ENCODE data around the gene ZNF208.
"Not testable (repeated sequence)": the region's sequence is repeated elsewhere in the genome, so short reads cannot be mapped to it uniquely, and the experiment has no call there.

Gene ZNF208

GRCh38 chr19:21922276-21922675 is 88.5 kb downstream of the ZNF208 start:
- no peak overlapping the region for H3K9ac ChIP-seq (ENCODE audit: low read length)
- H3K27ac ChIP-seq (ENCODE audit: low read depth, low read length) = no peak overlapping the region
- no peaks in the 10 kb centered on the region for H3K4me1 ChIP-seq (ENCODE audit: control insufficient read depth, insufficient read depth, low read length)
- no peaks in the 10 kb centered on the region for H3K27me3 ChIP-seq (ENCODE audit: control insufficient read depth, insufficient read depth, low read length)
- no peak overlapping the region for H3K4me3 ChIP-seq (ENCODE audit: low read depth, low read length)
- peaks cover 85% of the 10 kb centered on the region for H3K9me3 ChIP-seq (ENCODE audit: control insufficient read depth, insufficient read depth, low read depth, low read length)
- H3K36me3 ChIP-seq (ENCODE audit: control insufficient read depth, insufficient read depth, low read length) = no peaks in the 10 kb centered on the region

- Histone ChIP-seq H3K36me3 (ENCODE audit: control insufficient read depth, insufficient read depth, low read length) (no peaks in the 10 kb centered on the region), H3K27me3 (ENCODE audit: control insufficient read depth, insufficient read depth, low read length) (no peaks in the 10 kb centered on the region), H3K9ac (ENCODE audit: low read length) (no peak overlapping the region), H3K4me3 (ENCODE audit: low read depth, low read length) (no peak overlapping the region), H3K9me3 (ENCODE audit: control insufficient read depth, insufficient read depth, low read depth, low read length) (peaks cover 85% of the 10 kb centered on the region), H3K4me1 (ENCODE audit: control insufficient read depth, insufficient read depth, low read length) (no peaks in the 10 kb centered on the region), H3K27ac (ENCODE audit: low read depth, low read length) (no peak overlapping the region)
These were observed 89.0 kb downstream of the ZNF208 start for GRCh38 chr19:21921691-21922180.

GRCh38 chr19:21915411-21915810 is 95.3 kb downstream of the ZNF208 start:
- H3K9ac ChIP-seq (ENCODE audit: low read length) = no peak overlapping the region
- peaks cover 86% of the 10 kb centered on the region for H3K9me3 ChIP-seq (ENCODE audit: control insufficient read depth, insufficient read depth, low read depth, low read length)
- no peak overlapping the region for H3K27ac ChIP-seq (ENCODE audit: low read depth, low read length)
- no peaks in the 10 kb centered on the region for H3K4me1 ChIP-seq (ENCODE audit: control insufficient read depth, insufficient read depth, low read length)
- H3K36me3 ChIP-seq (ENCODE audit: control insufficient read depth, insufficient read depth, low read length) = no peaks in the 10 kb centered on the region
- H3K27me3 ChIP-seq (ENCODE audit: control insufficient read depth, insufficient read depth, low read length) = no peaks in the 10 kb centered on the region
- H3K4me3 ChIP-seq (ENCODE audit: low read depth, low read length) = no peak overlapping the region; the same call in 1 of the 2 replicates

DNA sequence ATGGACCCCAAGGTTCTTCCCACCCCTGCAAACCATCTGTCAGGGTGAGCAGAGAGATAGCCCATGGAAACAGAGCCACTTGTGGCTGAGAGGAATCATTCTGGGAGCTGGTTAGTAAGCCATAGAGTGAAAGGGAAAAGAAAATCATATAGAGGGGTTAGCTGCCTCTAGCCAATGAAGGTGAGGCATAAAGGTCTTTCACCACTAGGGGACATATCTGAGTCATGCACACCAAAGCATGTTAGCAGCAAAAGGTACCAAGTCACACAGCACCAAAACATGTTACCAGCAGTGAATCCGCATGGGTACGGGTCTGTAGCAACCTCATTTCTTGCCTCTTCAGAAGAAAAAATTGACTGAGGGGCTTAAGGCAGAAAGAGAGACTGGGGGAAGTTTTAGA is 98.1 kb downstream of the ZNF208 start:
- no peaks in the 10 kb centered on the region for H3K4me1 ChIP-seq (ENCODE audit: control insufficient read depth, insufficient read depth, low read length)
- H3K27ac ChIP-seq (ENCODE audit: low read depth, low read length) = no peak overlapping the region
- no peaks in the 10 kb centered on the region for H3K27me3 ChIP-seq (ENCODE audit: control insufficient read depth, insufficient read depth, low read length)
- H3K9ac ChIP-seq (ENCODE audit: low read length) = no peak overlapping the region
- peaks cover 88% of the 10 kb centered on the region for H3K9me3 ChIP-seq (ENCODE audit: control insufficient read depth, insufficient read depth, low read depth, low read length)
- H3K36me3 ChIP-seq (ENCODE audit: control insufficient read depth, insufficient read depth, low read length) = no peaks in the 10 kb centered on the region
- no peak overlapping the region for H3K4me3 ChIP-seq (ENCODE audit: low read depth, low read length)

DNA sequence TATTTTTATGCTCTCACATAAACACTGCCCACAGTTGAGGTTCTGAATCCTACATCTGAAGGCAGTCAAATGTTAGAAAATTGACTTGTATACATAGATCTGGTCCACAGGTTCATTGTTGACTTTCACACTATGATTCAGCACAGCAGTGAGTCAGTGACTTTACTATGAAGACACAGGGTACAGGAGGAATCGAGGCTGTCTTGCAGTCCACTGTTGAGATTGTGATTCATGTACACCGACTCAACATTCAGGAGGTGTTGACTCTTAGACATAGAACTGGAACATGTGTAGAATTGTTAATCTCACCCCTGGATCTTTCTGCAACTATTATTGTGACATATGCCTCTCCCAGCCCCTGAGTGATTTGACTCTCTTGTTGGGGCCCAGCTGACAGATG is 100.4 kb downstream of the ZNF208 start:
- Histone ChIP-seq H3K36me3 (ENCODE audit: control insufficient read depth, insufficient read depth, low read length) (no peaks in the 10 kb centered on the region), H3K9me3 (ENCODE audit: control insufficient read depth, insufficient read depth, low read depth, low read length) (peaks cover 89% of the 10 kb centered on the region)

GRCh38 chr19:21908066-21908465 is 102.7 kb downstream of the ZNF208 start:
- Histone ChIP-seq H3K27ac (ENCODE audit: low read depth, low read length) (no peak overlapping the region), H3K4me1 (ENCODE audit: control insufficient read depth, insufficient read depth, low read length) (no peaks in the 10 kb centered on the region), H3K9me3 (ENCODE audit: control insufficient read depth, insufficient read depth, low read depth, low read length) (peaks cover 99% of the 10 kb centered on the region), H3K9ac (ENCODE audit: low read length) (no peak overlapping the region), H3K36me3 (ENCODE audit: control insufficient read depth, insufficient read depth, low read length) (no peaks in the 10 kb centered on the region), H3K4me3 (ENCODE audit: low read depth, low read length) (no peak overlapping the region), H3K27me3 (ENCODE audit: control insufficient read depth, insufficient read depth, low read length) (no peaks in the 10 kb centered on the region)

More for the DNA sequence above, 100.4 kb downstream of the ZNF208 start:
- Histone ChIP-seq H3K9ac (ENCODE audit: low read length) (no peak overlapping the region), H3K27ac (ENCODE audit: low read depth, low read length) (no peak overlapping the region), H3K4me1 (ENCODE audit: control insufficient read depth, insufficient read depth, low read length) (no peaks in the 10 kb centered on the region), H3K4me3 (ENCODE audit: low read depth, low read length) (no peak overlapping the region), H3K27me3 (ENCODE audit: control insufficient read depth, insufficient read depth, low read length) (no peaks in the 10 kb centered on the region)

DNA sequence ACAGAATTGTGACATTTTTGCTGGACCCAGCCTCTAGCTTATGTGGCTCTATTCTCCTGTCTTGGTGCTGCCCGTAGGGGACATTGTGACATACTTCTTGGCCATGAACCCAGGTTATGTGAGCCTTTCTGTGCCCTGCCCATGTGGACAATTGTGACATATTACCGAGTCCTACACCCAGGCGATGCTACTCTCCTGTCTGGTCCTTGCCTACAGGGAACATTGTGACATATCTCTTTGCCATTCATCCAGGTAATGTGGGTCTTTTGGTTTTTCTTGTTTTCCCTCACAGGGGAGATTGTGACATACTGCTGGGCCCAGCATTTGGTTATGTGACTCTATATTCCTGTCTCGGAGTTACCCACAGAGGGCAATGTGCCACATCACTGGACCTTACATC is 103.2 kb downstream of the ZNF208 start:
- H3K9me3 ChIP-seq (ENCODE audit: control insufficient read depth, insufficient read depth, low read depth, low read length) = peaks cover 99% of the 10 kb centered on the region
- no peaks in the 10 kb centered on the region for H3K4me1 ChIP-seq (ENCODE audit: control insufficient read depth, insufficient read depth, low read length)
- H3K9ac ChIP-seq (ENCODE audit: low read length) = no peak overlapping the region
- no peaks in the 10 kb centered on the region for H3K27me3 ChIP-seq (ENCODE audit: control insufficient read depth, insufficient read depth, low read length)
- no peak overlapping the region for H3K27ac ChIP-seq (ENCODE audit: low read depth, low read length)
- H3K36me3 ChIP-seq (ENCODE audit: control insufficient read depth, insufficient read depth, low read length) = no peaks in the 10 kb centered on the region
- H3K4me3 ChIP-seq (ENCODE audit: low read depth, low read length) = no peak overlapping the region

DNA sequence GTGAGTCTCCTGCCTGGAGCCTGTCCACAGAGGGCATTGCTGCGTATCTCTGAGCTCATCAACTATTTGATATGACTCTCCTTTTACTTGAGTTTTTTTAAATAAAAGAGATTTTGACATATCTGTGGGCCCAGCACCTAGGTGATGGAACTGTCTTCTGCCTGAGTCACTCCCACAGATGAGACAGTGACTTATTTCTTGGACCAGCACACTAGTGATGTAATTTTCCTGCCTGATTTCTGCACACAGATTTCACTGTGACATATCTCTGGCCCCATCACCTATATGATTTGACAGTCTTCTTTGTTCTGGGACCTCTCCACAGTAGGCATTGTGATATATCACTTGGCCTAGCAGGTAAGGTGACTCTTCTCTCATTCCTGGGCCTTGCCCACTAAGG is 108.2 kb downstream of the ZNF208 start:
- Histone ChIP-seq H3K9me3 (ENCODE audit: control insufficient read depth, insufficient read depth, low read depth, low read length) (peaks cover 89% of the 10 kb centered on the region), H3K9ac (ENCODE audit: low read length) (no peak overlapping the region), H3K27me3 (ENCODE audit: control insufficient read depth, insufficient read depth, low read length) (no peaks in the 10 kb centered on the region), H3K4me1 (ENCODE audit: control insufficient read depth, insufficient read depth, low read length) (no peaks in the 10 kb centered on the region), H3K36me3 (ENCODE audit: control insufficient read depth, insufficient read depth, low read length) (no peaks in the 10 kb centered on the region), H3K27ac (ENCODE audit: low read depth, low read length) (no peak overlapping the region), H3K4me3 (ENCODE audit: low read depth, low read length) (no peak overlapping the region)

DNA sequence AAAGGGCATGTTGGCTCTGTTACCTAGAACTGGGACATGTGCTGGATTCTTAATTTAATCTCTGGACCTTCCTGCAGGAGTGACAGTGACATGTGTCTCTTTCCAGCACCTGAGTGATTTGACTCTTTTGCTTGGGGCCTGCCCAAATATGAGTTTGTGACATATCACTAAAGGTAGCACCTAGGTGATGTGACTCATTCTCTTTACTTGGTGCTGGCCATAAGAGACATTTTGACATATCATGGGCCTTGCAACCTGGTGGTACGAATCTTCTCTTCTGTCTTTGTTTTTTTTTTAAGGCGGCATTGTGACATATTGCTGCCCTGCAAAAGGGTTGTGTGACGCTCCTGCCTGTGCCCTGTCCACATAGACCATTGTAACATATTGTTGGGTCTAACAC is 108.9 kb downstream of the ZNF208 start:
- no peaks in the 10 kb centered on the region for H3K4me1 ChIP-seq (ENCODE audit: control insufficient read depth, insufficient read depth, low read length)
- H3K27ac ChIP-seq (ENCODE audit: low read depth, low read length) = no peak overlapping the region
- H3K4me3 ChIP-seq (ENCODE audit: low read depth, low read length) = no peak overlapping the region
- H3K9me3 ChIP-seq (ENCODE audit: control insufficient read depth, insufficient read depth, low read depth, low read length) = peaks cover 84% of the 10 kb centered on the region
- no peaks in the 10 kb centered on the region for H3K36me3 ChIP-seq (ENCODE audit: control insufficient read depth, insufficient read depth, low read length)
- H3K9ac ChIP-seq (ENCODE audit: low read length) = no peak overlapping the region
- H3K27me3 ChIP-seq (ENCODE audit: control insufficient read depth, insufficient read depth, low read length) = no peaks in the 10 kb centered on the region

DNA sequence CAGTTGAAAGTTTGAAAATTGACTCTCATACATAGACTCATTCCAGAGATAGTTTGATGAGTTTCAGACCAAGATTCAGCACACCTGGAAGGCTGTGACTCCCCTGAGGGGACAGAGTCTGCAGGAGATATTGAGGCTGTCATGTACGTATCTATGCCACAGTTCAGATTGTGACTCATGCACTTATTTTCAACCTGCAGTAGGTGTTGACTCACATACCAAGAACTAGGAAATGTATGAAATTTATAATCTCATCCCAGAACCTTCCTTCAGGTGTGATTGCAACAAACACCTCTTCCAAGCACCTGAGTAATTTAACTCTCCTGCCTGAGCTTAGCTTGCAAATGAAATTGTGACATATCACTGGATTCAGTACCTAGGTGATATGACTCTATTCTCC is 110.3 kb downstream of the ZNF208 start:
- H3K27me3 ChIP-seq (ENCODE audit: control insufficient read depth, insufficient read depth, low read length) = no peaks in the 10 kb centered on the region
- no peak overlapping the region for H3K9ac ChIP-seq (ENCODE audit: low read length)
- H3K27ac ChIP-seq (ENCODE audit: low read depth, low read length) = no peak overlapping the region
- no peaks in the 10 kb centered on the region for H3K36me3 ChIP-seq (ENCODE audit: control insufficient read depth, insufficient read depth, low read length)
- no peak overlapping the region for H3K4me3 ChIP-seq (ENCODE audit: low read depth, low read length)
- H3K9me3 ChIP-seq (ENCODE audit: control insufficient read depth, insufficient read depth, low read depth, low read length) = peaks cover 69% of the 10 kb centered on the region
- H3K4me1 ChIP-seq (ENCODE audit: control insufficient read depth, insufficient read depth, low read length) = no peaks in the 10 kb centered on the region

- Histone ChIP-seq H3K36me3 (ENCODE audit: control insufficient read depth, insufficient read depth, low read length) (no peaks in the 10 kb centered on the region), H3K4me1 (ENCODE audit: control insufficient read depth, insufficient read depth, low read length) (no peaks in the 10 kb centered on the region)
These were observed 119.7 kb downstream of the ZNF208 start for GRCh38 chr19:21891086-21891485.

GRCh38 chr19:21890017-21890416 is 120.7 kb downstream of the ZNF208 start:
- not testable (repeated sequence) for H3K9ac ChIP-seq (ENCODE audit: low read length); H3K27me3 ChIP-seq (ENCODE audit: control insufficient read depth, insufficient read depth, low read length); H3K4me1 ChIP-seq (ENCODE audit: control insufficient read depth, insufficient read depth, low read length); H3K36me3 ChIP-seq (ENCODE audit: control insufficient read depth, insufficient read depth, low read length); H3K27ac ChIP-seq (ENCODE audit: low read depth, low read length); H3K4me3 ChIP-seq (ENCODE audit: low read depth, low read length)
- H3K9me3 ChIP-seq (ENCODE audit: control insufficient read depth, insufficient read depth, low read depth, low read length) = peaks cover 58% of the 10 kb centered on the region

More at GRCh38 chr19:21891086-21891485, 119.7 kb downstream of the ZNF208 start:
- Histone ChIP-seq H3K27me3 (ENCODE audit: control insufficient read depth, insufficient read depth, low read length) (no peaks in the 10 kb centered on the region), H3K9me3 (ENCODE audit: control insufficient read depth, insufficient read depth, low read depth, low read length) (peaks cover 50% of the 10 kb centered on the region), H3K27ac (ENCODE audit: low read depth, low read length) (no peak overlapping the region), H3K9ac (ENCODE audit: low read length) (no peak overlapping the region), H3K4me3 (ENCODE audit: low read depth, low read length) (no peak overlapping the region)

Measured in HUES6 (cell line).